Activated naive CD4-positive, alpha-beta T cell treated with anti-CD3 and anti-CD28 coated beads, Interleukin-2, amount 50 U/mL, for 72 hours (primary cell): ENCODE measurements around the gene ADGRB3. TPM values are rescaled to one million over a fixed set of nuclear protein-coding genes. Genes with fewer than 3 reads are reported as not detected.
"Not testable (repeated sequence)": the region's sequence is repeated elsewhere in the genome, so short reads cannot be mapped to it uniquely, and the experiment has no call there.

Source experiments
- ATAC-seq, 2 donors: fragments of 150-1000 bp; cut with Tn5 transposase; 2 replicates each; pipeline ENCODE4 v1.10.0; 2021; ENCODE audit warnings: mild to moderate bottlenecking in 2 of 2, moderate library complexity in 2 of 2
- DNase-seq, 2 donors: peaks; one replicate each; pipeline ENCODE4 v3.0.0; 2021 to 2022; ENCODE audit warnings: low spot score in 2 of 2
- H3K27ac Mint-ChIP-seq, 2 donors: one replicate each; pipeline ENCODE4 v1.8.0; 2022; ENCODE audit warnings: mild to moderate bottlenecking in 2 of 2, mixed read lengths in 2 of 2
- H3K36me3 Mint-ChIP-seq, 2 donors: one replicate each; pipeline ENCODE4 v1.8.0; 2022; ENCODE audit warnings: mixed read lengths in 2 of 2
- H3K9me3 Mint-ChIP-seq, 2 donors: one replicate each; pipeline ENCODE4 v1.8.0; 2022; ENCODE audit warnings: mixed read lengths in 2 of 2
- total RNA-seq, 2 donors: library from RNA; stranded (reverse); gene quantifications; one replicate each; pipeline ENCODE4 v1.2.3, GENCODE V29; 2022

Gene ADGRB3
- total RNA-seq, 2 donors from 2014 or later: not detected

GRCh38 chr6:68676094-68676493 lies 41.0 kb downstream of the ADGRB3 start:
- not testable (repeated sequence) for ATAC-seq, H3K27ac Mint-ChIP-seq
- H3K9me3 Mint-ChIP-seq: peaks cover 10 to 12% of the 10 kb centered on the region in 2 donors

GRCh38 chr6:68677058-68677457 lies 42.0 kb downstream of the ADGRB3 start:
- DNase-seq (no peak), ATAC-seq (no peak)
- H3K9me3 Mint-ChIP-seq: peaks cover 5 to 7% of the 10 kb centered on the region in 2 donors
- H3K36me3 Mint-ChIP-seq: no peaks in the 10 kb centered on the region
- H3K27ac Mint-ChIP-seq: no peak overlapping the region

More at GRCh38 chr6:68676094-68676493, 41.0 kb downstream of the ADGRB3 start:
- not testable (repeated sequence) for DNase-seq, H3K36me3 Mint-ChIP-seq

GRCh38 chr6:68679399-68679798 lies 44.3 kb downstream of the ADGRB3 start:
- peaks cover 0 to 3% of the 10 kb centered on the region in 2 donors for H3K9me3 Mint-ChIP-seq
- ATAC-seq: no peak
- no peak for DNase-seq
- H3K36me3 Mint-ChIP-seq: no peaks in the 10 kb centered on the region
- H3K27ac Mint-ChIP-seq: no peak overlapping the region

- H3K36me3 Mint-ChIP-seq: no peaks in the 10 kb centered on the region
- no peak for ATAC-seq
- peaks cover 0 to 3% of the 10 kb centered on the region in 2 donors for H3K9me3 Mint-ChIP-seq
- no peak for DNase-seq
- H3K27ac Mint-ChIP-seq: no peak overlapping the region
Measured at GRCh38 chr6:68680264-68680663, 45.2 kb downstream of the ADGRB3 start.

GRCh38 chr6:68689910-68690309 lies 54.8 kb downstream of the ADGRB3 start:
- no peak for ATAC-seq

GRCh38 chr6:68691120-68691519 lies 56.0 kb downstream of the ADGRB3 start:
- no peaks in the 10 kb centered on the region for H3K36me3 Mint-ChIP-seq
- no peak overlapping the region for H3K27ac Mint-ChIP-seq
- ATAC-seq (no peak), DNase-seq (no peak)
- peaks cover 0 to 3% of the 10 kb centered on the region in 2 donors for H3K9me3 Mint-ChIP-seq

More at GRCh38 chr6:68689910-68690309, 54.8 kb downstream of the ADGRB3 start:
- Mint-ChIP-seq H3K36me3 (no peaks in the 10 kb centered on the region), H3K27ac (no peak overlapping the region), H3K9me3 (peaks cover 0 to 3% of the 10 kb centered on the region in 2 donors)
- no peak for DNase-seq

GRCh38 chr6:68693271-68693670 lies 58.2 kb downstream of the ADGRB3 start:
- no peak overlapping the region for H3K27ac Mint-ChIP-seq
- no peaks in the 10 kb centered on the region for H3K36me3 Mint-ChIP-seq
- ATAC-seq (no peak), DNase-seq (no peak)
- no peaks in the 10 kb centered on the region for H3K9me3 Mint-ChIP-seq

GRCh38 chr6:68695403-68695802 lies 60.3 kb downstream of the ADGRB3 start:
- ATAC-seq (no peak), DNase-seq (no peak)
- no peaks in the 10 kb centered on the region for H3K9me3 Mint-ChIP-seq
- H3K36me3 Mint-ChIP-seq: no peaks in the 10 kb centered on the region
- no peak overlapping the region for H3K27ac Mint-ChIP-seq

GRCh38 chr6:68695838-68696237 lies 60.8 kb downstream of the ADGRB3 start:
- Mint-ChIP-seq H3K36me3 (no peaks in the 10 kb centered on the region), H3K9me3 (no peaks in the 10 kb centered on the region), H3K27ac (no peak overlapping the region)
- ATAC-seq (no peak), DNase-seq (no peak)

GRCh38 chr6:68697394-68697793 lies 62.3 kb downstream of the ADGRB3 start:
- H3K27ac Mint-ChIP-seq: no peak overlapping the region
- H3K36me3 Mint-ChIP-seq: no peaks in the 10 kb centered on the region
- ATAC-seq (no peak), DNase-seq (no peak)
- H3K9me3 Mint-ChIP-seq: no peaks in the 10 kb centered on the region

GRCh38 chr6:68701159-68701558 lies 66.1 kb downstream of the ADGRB3 start:
- DNase-seq (no peak), ATAC-seq (no peak)
- no peak overlapping the region for H3K27ac Mint-ChIP-seq
- no peaks in the 10 kb centered on the region for H3K36me3 Mint-ChIP-seq
- peaks cover 0 to 6% of the 10 kb centered on the region in 2 donors for H3K9me3 Mint-ChIP-seq

GRCh38 chr6:68704485-68704884 lies 69.4 kb downstream of the ADGRB3 start:
- no peaks in the 10 kb centered on the region for H3K36me3 Mint-ChIP-seq
- H3K9me3 Mint-ChIP-seq: peaks cover 0 to 6% of the 10 kb centered on the region in 2 donors
- no peak for ATAC-seq

GRCh38 chr6:68709091-68709490 lies 74.0 kb downstream of the ADGRB3 start:
- DNase-seq: no peak
- H3K36me3 Mint-ChIP-seq: no peaks in the 10 kb centered on the region
- peaks cover 0 to 6% of the 10 kb centered on the region in 2 donors for H3K9me3 Mint-ChIP-seq
- H3K27ac Mint-ChIP-seq: no peak overlapping the region
- ATAC-seq: no peak

More at GRCh38 chr6:68704485-68704884, 69.4 kb downstream of the ADGRB3 start:
- no peak for DNase-seq
- no peak overlapping the region for H3K27ac Mint-ChIP-seq

GRCh38 chr6:68709882-68710281 lies 74.8 kb downstream of the ADGRB3 start:
- no peak for DNase-seq
- H3K36me3 Mint-ChIP-seq: no peaks in the 10 kb centered on the region
- H3K27ac Mint-ChIP-seq: no peak overlapping the region
- no peak for ATAC-seq
- peaks cover 0 to 6% of the 10 kb centered on the region in 2 donors for H3K9me3 Mint-ChIP-seq

- no peak for DNase-seq
- Mint-ChIP-seq H3K36me3 (no peaks in the 10 kb centered on the region), H3K27ac (no peak overlapping the region), H3K9me3 (peaks cover 0 to 4% of the 10 kb centered on the region in 2 donors)
- no peak for ATAC-seq
Measured at GRCh38 chr6:68710496-68710895, 75.4 kb downstream of the ADGRB3 start.

- Mint-ChIP-seq H3K27ac (no peak overlapping the region), H3K36me3 (no peaks in the 10 kb centered on the region), H3K9me3 (no peaks in the 10 kb centered on the region)
- DNase-seq: no peak
- no peak for ATAC-seq
Measured at GRCh38 chr6:68710916-68711315, 75.8 kb downstream of the ADGRB3 start.

GRCh38 chr6:68711386-68712000 lies 76.4 kb downstream of the ADGRB3 start:
- Mint-ChIP-seq H3K27ac (no peak overlapping the region), H3K9me3 (no peaks in the 10 kb centered on the region), H3K36me3 (no peaks in the 10 kb centered on the region)
- DNase-seq (no peak), ATAC-seq (no peak)

- H3K36me3 Mint-ChIP-seq: no peaks in the 10 kb centered on the region
- ATAC-seq (no peak), DNase-seq (no peak)
- H3K27ac Mint-ChIP-seq: no peak overlapping the region
- H3K9me3 Mint-ChIP-seq: peaks cover 0 to 3% of the 10 kb centered on the region in 2 donors
Measured at GRCh38 chr6:68716620-68717019, 81.5 kb downstream of the ADGRB3 start.
